Coronary artery (tissue), 2 donors: ENCODE measurements around the gene KIF26B.

Source experiments
- DNase-seq: peaks from one replicate; pipeline ENCODE4 v3.0.0-alpha.2; 2017; ENCODE audit warnings: low spot score
- H3K27ac ChIP-seq, 2 donors: fragments of 200-600 bp; sonication (generic); one replicate each; pipeline ENCODE4 v1.5.1; 2016 to 2019
- H3K4me3 ChIP-seq: fragments of 200-600 bp; sonication (generic); 2 replicates; pipeline ENCODE4 v1.5.1; 2016; ENCODE audit warnings: mild to moderate bottlenecking, moderate library complexity
- TF ChIP-seq, protein P1 (sequence below): fragments of 200-600 bp; sonication (generic); IDR thresholded peaks from one replicate; pipeline ENCODE4 v1.5.1; 2019; ENCODE audit warnings: antibody characterized with exemption

The KIF26B gene

GRCh38 chr1:245583575-245584330, 429.0 kb downstream of the KIF26B start:
- Histone ChIP-seq H3K27ac (no peak overlapping the region), H3K4me3 (no peak overlapping the region)
- TF ChIP-seq, protein P1, sequence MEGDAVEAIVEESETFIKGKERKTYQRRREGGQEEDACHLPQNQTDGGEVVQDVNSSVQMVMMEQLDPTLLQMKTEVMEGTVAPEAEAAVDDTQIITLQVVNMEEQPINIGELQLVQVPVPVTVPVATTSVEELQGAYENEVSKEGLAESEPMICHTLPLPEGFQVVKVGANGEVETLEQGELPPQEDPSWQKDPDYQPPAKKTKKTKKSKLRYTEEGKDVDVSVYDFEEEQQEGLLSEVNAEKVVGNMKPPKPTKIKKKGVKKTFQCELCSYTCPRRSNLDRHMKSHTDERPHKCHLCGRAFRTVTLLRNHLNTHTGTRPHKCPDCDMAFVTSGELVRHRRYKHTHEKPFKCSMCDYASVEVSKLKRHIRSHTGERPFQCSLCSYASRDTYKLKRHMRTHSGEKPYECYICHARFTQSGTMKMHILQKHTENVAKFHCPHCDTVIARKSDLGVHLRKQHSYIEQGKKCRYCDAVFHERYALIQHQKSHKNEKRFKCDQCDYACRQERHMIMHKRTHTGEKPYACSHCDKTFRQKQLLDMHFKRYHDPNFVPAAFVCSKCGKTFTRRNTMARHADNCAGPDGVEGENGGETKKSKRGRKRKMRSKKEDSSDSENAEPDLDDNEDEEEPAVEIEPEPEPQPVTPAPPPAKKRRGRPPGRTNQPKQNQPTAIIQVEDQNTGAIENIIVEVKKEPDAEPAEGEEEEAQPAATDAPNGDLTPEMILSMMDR, result no peak
- DNase-seq, result no peak

- DNase-seq, result no peak
- H3K27ac ChIP-seq, result no peak overlapping the region
- TF ChIP-seq, protein P1, result no peak
- no peak overlapping the region for H3K4me3 ChIP-seq
These were observed 430.6 kb downstream of the KIF26B start for GRCh38 chr1:245585252-245585959.

DNA sequence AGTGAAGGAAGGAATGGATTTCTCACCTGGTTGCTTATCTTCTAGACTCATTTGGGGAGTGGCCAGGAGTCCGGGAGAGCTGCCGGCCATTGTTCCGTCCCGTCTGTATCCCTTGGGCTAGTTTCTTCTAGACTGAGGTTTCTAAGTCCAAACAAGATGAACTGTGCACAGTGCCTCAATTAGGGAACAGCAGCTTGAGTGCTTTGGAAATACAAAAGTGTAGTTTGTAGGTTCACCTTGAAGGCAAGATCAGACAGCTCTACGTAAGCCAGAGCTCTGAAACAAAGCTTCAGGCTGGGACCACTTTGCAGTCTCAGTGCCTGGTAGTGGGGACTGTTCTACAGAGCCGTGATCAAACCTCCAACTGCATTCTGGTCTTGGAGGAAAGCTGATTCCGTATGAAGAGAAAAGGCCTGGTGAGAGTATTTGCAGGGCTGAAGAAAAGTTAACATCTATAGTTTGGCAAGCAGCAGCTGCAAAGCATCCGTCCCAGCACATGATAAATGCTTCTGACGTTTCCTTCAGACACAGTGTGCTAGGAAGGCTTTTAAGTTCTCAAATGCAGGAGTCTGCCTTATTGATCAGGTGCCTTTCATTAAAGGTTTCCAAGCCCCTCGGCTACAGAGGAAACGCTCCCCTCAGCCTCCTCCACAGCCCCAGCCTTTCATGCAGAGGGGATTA, 432.8 kb downstream of the KIF26B start:
- peak; percentile 36 for DNase-seq
- H3K4me3 ChIP-seq, result no peak overlapping the region
- TF ChIP-seq, protein P1, result no peak
- H3K27ac ChIP-seq, result no peak overlapping the region

- no peak overlapping the region for H3K27ac ChIP-seq
- peak; percentile 19 for DNase-seq
- TF ChIP-seq, protein P1, result no peak
- H3K4me3 ChIP-seq, result no peak overlapping the region
These were observed 433.4 kb downstream of the KIF26B start for GRCh38 chr1:245588116-245588639.

- Histone ChIP-seq H3K4me3 (no peak overlapping the region), H3K27ac (no peak overlapping the region)
- TF ChIP-seq, protein P1, result no peak
- no peak for DNase-seq
These were observed 434.5 kb downstream of the KIF26B start for GRCh38 chr1:245589316-245589715.

- TF ChIP-seq, protein P1, result no peak
- Histone ChIP-seq H3K27ac (no peak overlapping the region), H3K4me3 (no peak overlapping the region)
- no peak for DNase-seq
These were observed 435.1 kb downstream of the KIF26B start for GRCh38 chr1:245589906-245590305.
